ENCODE results near the gene ZNF501.
A peak's percentile ranks its signal among the peaks of the same experiment; 100 is the strongest.

The ZNF501 gene

GRCh38 chr3:44721231-44722102 is 8.0 kb upstream of the ZNF501 start:
- H3K4me3 ChIP-seq (ENCODE audit: low read depth, low read length), result no peak overlapping the region
- no peak for TF ChIP-seq CTCF (IDR thresholded peaks at IDR 0.05; ENCODE audit: insufficient read depth, low read depth, low read length, missing control alignments)
- DNase-seq (ENCODE audit: low read depth), result no peak

GRCh38 chr3:44722103-44722401 is 7.4 kb upstream of the ZNF501 start:
- no peak overlapping the region for H3K4me3 ChIP-seq (ENCODE audit: low read depth, low read length)
- TF ChIP-seq CTCF (IDR thresholded peaks at IDR 0.05; ENCODE audit: insufficient read depth, low read depth, low read length, missing control alignments), result no peak
- DNase-seq (ENCODE audit: low read depth), result no peak

- DNase-seq (ENCODE audit: low read depth), result no peak
- TF ChIP-seq CTCF (IDR thresholded peaks at IDR 0.05; ENCODE audit: insufficient read depth, low read depth, low read length, missing control alignments), result no peak
- H3K4me3 ChIP-seq (ENCODE audit: low read depth, low read length), result no peak overlapping the region
These were observed 5.3 kb downstream of the ZNF501 start for GRCh38 chr3:44734646-44735168.

- H3K4me3 ChIP-seq (ENCODE audit: low read depth, low read length), result peak overlapping the region; percentile 92
- no peak for DNase-seq (ENCODE audit: low read depth)
- no peak for TF ChIP-seq CTCF (IDR thresholded peaks at IDR 0.05; ENCODE audit: insufficient read depth, low read depth, low read length, missing control alignments)
These were observed 31.6 kb downstream of the ZNF501 start for GRCh38 chr3:44761101-44761423.

GRCh38 chr3:44761424-44762169 is 32.2 kb downstream of the ZNF501 start, which contains the start of the genes KIAA1143 and KIF15:
TSS of gene KIAA1143 (minus strand) at chr3:44761619. CDS start at chr3:44761602, 17 bp downstream.
TSS of gene KIF15 (plus strand) at chr3:44761794. CDS start at chr3:44761866, 72 bp downstream.
- no peak for TF ChIP-seq CTCF (IDR thresholded peaks at IDR 0.05; ENCODE audit: insufficient read depth, low read depth, low read length, missing control alignments)
- peak within 1 kb of the TSS; percentile 92 for H3K4me3 ChIP-seq (ENCODE audit: low read depth, low read length)
- peak; percentile 98 for DNase-seq (ENCODE audit: low read depth)

GRCh38 chr3:44762170-44762677 is 32.8 kb downstream of the ZNF501 start:
- DNase-seq (ENCODE audit: low read depth), result peak; percentile 14
- peak overlapping the region; percentile 92 for H3K4me3 ChIP-seq (ENCODE audit: low read depth, low read length)
- no peak for TF ChIP-seq CTCF (IDR thresholded peaks at IDR 0.05; ENCODE audit: insufficient read depth, low read depth, low read length, missing control alignments)
